Natural killer cell (primary cell): Measurements from ENCODE around the gene HRCT1. TPM values are rescaled to one million over a fixed set of nuclear protein-coding genes. Genes with fewer than 3 reads are reported as not detected.

Experiments used
- ATAC-seq, 3 donors: fragments of 150-1000 bp in 2 of 3; fragments of 200-7000 bp in 1 of 3; cut with Tn5 transposase; 1 replicate in 1 of 3; 2 replicates in 2 of 3; pipeline ENCODE4 v1.10.0; 2021; ENCODE audit warnings: mild to moderate bottlenecking in 2 of 3, moderate library complexity in 2 of 3
- DNase-seq, 2 donors: peaks; one replicate each; pipeline versions ENCODE4 v3.0.0 to v3.0.0-alpha.2; 2013 to 2021; ENCODE audit warnings: mixed read lengths in 1 of 2
- H3K27ac ChIP-seq: one replicate; pipeline ENCODE4 v1.5.1; 2013; ENCODE audit warnings: mild to moderate bottlenecking, low read length
- H3K27me3 ChIP-seq: one replicate; pipeline ENCODE4 v1.6.1; 2013; ENCODE audit warnings: low read length; ENCODE audit not compliant: control insufficient read depth, insufficient read depth
- H3K36me3 ChIP-seq: one replicate; pipeline ENCODE4 v1.6.1; 2013; ENCODE audit warnings: low read length; ENCODE audit not compliant: control insufficient read depth, insufficient read depth
- H3K4me1 ChIP-seq: one replicate; pipeline ENCODE4 v1.6.1; 2013; ENCODE audit warnings: low read length; ENCODE audit not compliant: control insufficient read depth, insufficient read depth
- H3K4me3 ChIP-seq: one replicate; pipeline ENCODE4 v1.5.1; 2013; ENCODE audit warnings: low read length
- H3K9me3 ChIP-seq: one replicate; pipeline ENCODE4 v1.6.1; 2013; ENCODE audit warnings: low read length; ENCODE audit not compliant: control insufficient read depth, insufficient read depth
- H3K27ac Mint-ChIP-seq, 2 donors: one replicate each; pipeline ENCODE4 v1.8.0; 2022; ENCODE audit warnings: mild to moderate bottlenecking in 2 of 2, mixed read lengths in 2 of 2, moderate library complexity in 1 of 2
- H3K27me3 Mint-ChIP-seq, 2 donors: one replicate each; pipeline ENCODE4 v1.8.0; 2022; ENCODE audit warnings: low read depth in 2 of 2, mixed read lengths in 2 of 2
- H3K36me3 Mint-ChIP-seq: one replicate; pipeline ENCODE4 v1.8.0; 2022; ENCODE audit warnings: mixed read lengths
- H3K4me1 Mint-ChIP-seq, 2 donors: one replicate each; pipeline ENCODE4 v1.8.0; 2022; ENCODE audit warnings: mixed read lengths in 2 of 2
- H3K4me3 Mint-ChIP-seq: one replicate; pipeline ENCODE4 v1.8.0; 2022; ENCODE audit warnings: mild to moderate bottlenecking, moderate library complexity, mixed read lengths
- H3K9me3 Mint-ChIP-seq, 2 donors: one replicate each; pipeline ENCODE4 v1.8.0; 2022; ENCODE audit warnings: mixed read lengths in 2 of 2
- CTCF ChIP-seq: fragments of 200-600 bp; IDR thresholded peaks from one replicate; pipeline ENCODE4 v1.8.0; 2022; ENCODE audit warnings: antibody characterized with exemption
- WGBS: methylation state at CpG from one replicate; pipeline ENCODE4 v1.1.7; 2013; ENCODE audit warnings: missing lambda C conversion rate; ENCODE audit not compliant: insufficient coverage; 5-methylcytosine and 5-hydroxymethylcytosine counted together
- intact Hi-C: fragments of 100-400 bp; cut with micrococcal nuclease; formaldehyde crosslinking; loops from one replicate; pipeline ENCODE4 v1.14.2; 2022
- total RNA-seq, 4 donors: library from RNA; stranded (reverse); fragments of 120-200 nt in 1 of 4; gene quantifications; one replicate each; pipeline versions ENCODE4 v1.2.3 to v1.2.4, GENCODE V29; 2013 to 2022

Gene HRCT1
- total RNA-seq, 3 donors from 2014 or later (not counting 1 experiment from before 2014, with no cell fraction given), result not detected

- H3K36me3 ChIP-seq, result no peaks in the 10 kb centered on the region
- Mint-ChIP-seq H3K4me3 (no peak overlapping the region), H3K36me3 (no peaks in the 10 kb centered on the region), H3K9me3 (no peaks in the 10 kb centered on the region), H3K27ac (no peak overlapping the region), H3K27me3 (no peaks in the 10 kb centered on the region), H3K4me1 (no peaks in the 10 kb centered on the region)
- WGBS, result 100% methylated on average over 4 of the region's 4 CpGs
- TF ChIP-seq CTCF, result no peak
- no peaks in the 10 kb centered on the region for H3K9me3 ChIP-seq
- H3K27ac ChIP-seq, result no peak overlapping the region
- H3K4me3 ChIP-seq, result no peak overlapping the region
- DNase-seq (no peak), ATAC-seq (no peak)
- H3K27me3 ChIP-seq, result no peaks in the 10 kb centered on the region
- no peaks in the 10 kb centered on the region for H3K4me1 ChIP-seq
- intact Hi-C loops, result no loop called here
These were observed 29.3 kb downstream of the HRCT1 start for GRCh38 chr9:35935261-35935660.

- ATAC-seq (no peak), DNase-seq (no peak)
- Histone ChIP-seq H3K9me3 (no peaks in the 10 kb centered on the region), H3K27me3 (no peaks in the 10 kb centered on the region), H3K36me3 (no peaks in the 10 kb centered on the region), H3K4me3 (no peak overlapping the region), H3K4me1 (no peaks in the 10 kb centered on the region), H3K27ac (no peak overlapping the region)
- H3K36me3 Mint-ChIP-seq, result no peaks in the 10 kb centered on the region
- WGBS, result 73% methylated on average over 4 of the region's 7 CpGs
- H3K4me1 Mint-ChIP-seq, result no peaks in the 10 kb centered on the region
- no peaks in the 10 kb centered on the region for H3K9me3 Mint-ChIP-seq
- H3K27me3 Mint-ChIP-seq, result no peaks in the 10 kb centered on the region
- no peak overlapping the region for H3K27ac Mint-ChIP-seq
- intact Hi-C loops, result no loop called here
- no peak overlapping the region for H3K4me3 Mint-ChIP-seq
- TF ChIP-seq CTCF, result no peak
These were observed 29.9 kb downstream of the HRCT1 start for GRCh38 chr9:35935755-35936509.

- H3K36me3 ChIP-seq, result no peaks in the 10 kb centered on the region
- no peak overlapping the region for H3K27ac Mint-ChIP-seq
- no peaks in the 10 kb centered on the region for H3K4me1 Mint-ChIP-seq
- no peaks in the 10 kb centered on the region for H3K36me3 Mint-ChIP-seq
- WGBS, result 40% methylated on average over 1 of the region's 2 CpGs
- H3K4me3 ChIP-seq, result no peak overlapping the region
- no peaks in the 10 kb centered on the region for H3K9me3 ChIP-seq
- H3K4me3 Mint-ChIP-seq, result no peak overlapping the region
- DNase-seq (no peak), ATAC-seq (no peak)
- H3K27ac ChIP-seq, result no peak overlapping the region
- intact Hi-C loops, result no loop called here
- no peaks in the 10 kb centered on the region for H3K9me3 Mint-ChIP-seq
- no peaks in the 10 kb centered on the region for H3K27me3 Mint-ChIP-seq
- no peak for TF ChIP-seq CTCF
- no peaks in the 10 kb centered on the region for H3K27me3 ChIP-seq
- H3K4me1 ChIP-seq, result no peaks in the 10 kb centered on the region
These were observed 31.2 kb downstream of the HRCT1 start for GRCh38 chr9:35937227-35937626.
